Small intestine (tissue), 16 donors: ENCODE results near the gene HADHA. TPM values are rescaled to one million over a fixed set of nuclear protein-coding genes. Genes with fewer than 3 reads are reported as not detected.

Source experiments
- DNase-seq, 2 donors: peaks; one replicate each; pipeline versions ENCODE4 v3.0.0 to v3.0.0-alpha.2; 2013
- FAIRE-seq: peaks from 2 replicates; lab custom pipeline; 2012; peaks lifted over from hg19 to GRCh38; lab: Jason Lieb, UNC
- H3K27ac ChIP-seq, 3 donors: one replicate each; pipeline ENCODE4 v1.5.1; 2013; ENCODE audit warnings: low read length in 2 of 3, mild to moderate bottlenecking in 2 of 3, control low read depth in 1 of 3, inconsistent platforms in 1 of 3, low read depth in 1 of 3, moderate library complexity in 1 of 3
- H3K27me3 ChIP-seq, 3 donors: one replicate each; pipeline ENCODE4 v1.6.1; 2013; ENCODE audit warnings: low read length in 3 of 3, inconsistent platforms in 1 of 3; ENCODE audit not compliant: control insufficient read depth in 3 of 3, insufficient read depth in 3 of 3
- H3K36me3 ChIP-seq, 3 donors: one replicate each; pipeline ENCODE4 v1.6.1; 2013; ENCODE audit warnings: low read length in 3 of 3, inconsistent platforms in 1 of 3, low read depth in 1 of 3, mild to moderate bottlenecking in 1 of 3, moderate library complexity in 1 of 3; ENCODE audit not compliant: control insufficient read depth in 3 of 3, insufficient read depth in 2 of 3
- H3K4me1 ChIP-seq, 3 donors: one replicate each; pipeline ENCODE4 v1.6.1; 2013; ENCODE audit warnings: low read length in 2 of 3, inconsistent platforms in 1 of 3, low read depth in 1 of 3, mild to moderate bottlenecking in 1 of 3, moderate library complexity in 1 of 3; ENCODE audit not compliant: control insufficient read depth in 3 of 3, insufficient read depth in 2 of 3
- H3K4me3 ChIP-seq, 3 donors: one replicate each; pipeline ENCODE4 v1.5.1; 2013; ENCODE audit warnings: low read length in 3 of 3, control low read depth in 1 of 3, inconsistent platforms in 1 of 3, low read depth in 1 of 3, mild to moderate bottlenecking in 1 of 3, moderate library complexity in 1 of 3
- H3K9me3 ChIP-seq, 2 donors: one replicate each; pipeline ENCODE4 v1.6.1; 2013; ENCODE audit warnings: low read depth in 1 of 2, low read length in 1 of 2; ENCODE audit not compliant: control insufficient read depth in 2 of 2, insufficient read depth in 1 of 2
- WGBS, 3 donors: extraction: QIAGEN DNeasy Blood & Tissue Kit; methylation state at CpG; one replicate each; pipeline ENCODE4 v1.1.7; 2013; 5-methylcytosine and 5-hydroxymethylcytosine counted together
- long read RNA-seq, 10 donors: transcript quantifications; one replicate each; lab custom pipeline, GENCODE V29; 2026
- polyA plus RNA-seq, 4 donors: library from polyadenylated mRNA; stranded (reverse) in 3 of 4; unstranded in 1 of 4; fragments of 200-250 nt in 3 of 4; fragments of 120-200 nt in 1 of 4; gene quantifications; one replicate each; pipeline versions ENCODE4 v1.2.1 to v1.2.3, GENCODE V29; 2013
- donor health status: healthy with polysubstance abuse.
- donor health status: control.
- donor health status: control.
- donor health status: Bipolar disorder and iron deficiency.
- donor health status: healthy.

The HADHA gene
- polyA plus RNA-seq: 100 to 1,000 TPM; 145 to 217 (median 189) TPM
- long read RNA-seq, donor 1: 0 reads
- long read RNA-seq, donor 2, transcript HADHA-201 (20 exons, 3,037 nt): major isoform, 25 of 69 reads
- long read RNA-seq, donor 2, partial matches to known transcripts: 33 of 69 reads
- long read RNA-seq, donor 2, other reads (novel, unspliced or antisense): 10 of 69 reads
- long read RNA-seq, donor 3, transcript HADHA-201 (20 exons, 3,037 nt): major isoform, 6 of 60 reads
- long read RNA-seq, donor 3, partial matches to known transcripts: 54 of 60 reads
- long read RNA-seq, donor 3, other reads (novel, unspliced or antisense): 0 of 60 reads
- long read RNA-seq, donor 4, partial matches to known transcripts: 0 of 1 reads
- long read RNA-seq, donor 4, other reads (novel, unspliced or antisense): 0 of 1 reads
- long read RNA-seq, donor 5, transcript HADHA-201 (20 exons, 3,037 nt): major isoform, 6 of 15 reads
- long read RNA-seq, donor 5, partial matches to known transcripts: 9 of 15 reads
- long read RNA-seq, donor 5, other reads (novel, unspliced or antisense): 0 of 15 reads
- long read RNA-seq, donor 6, transcript HADHA-201 (20 exons, 3,037 nt): major isoform, 30 of 68 reads
- long read RNA-seq, donor 6, partial matches to known transcripts: 34 of 68 reads
- long read RNA-seq, donor 6, other reads (novel, unspliced or antisense): 0 of 68 reads
- long read RNA-seq, donor 7: 0 reads
- long read RNA-seq, donor 8, partial matches to known transcripts: 0 of 2 reads
- long read RNA-seq, donor 8, other reads (novel, unspliced or antisense): 0 of 2 reads
- long read RNA-seq, donor 9, partial matches to known transcripts: 18 of 22 reads
- long read RNA-seq, donor 9, other reads (novel, unspliced or antisense): 0 of 22 reads
- long read RNA-seq, donor 10, transcript HADHA-201 (20 exons, 3,037 nt): major isoform, 33 of 112 reads
- long read RNA-seq, donor 10, partial matches to known transcripts: 79 of 112 reads
- long read RNA-seq, donor 10, other reads (novel, unspliced or antisense): 0 of 112 reads

GRCh38 chr2:26244309-26245230 lies at the start of gene HADHA, which contains the start of gene HADHB:
TSS of gene HADHA (minus strand) at chr2:26244632. CDS start at chr2:26244596, 36 bp downstream.
TSS of gene HADHB (plus strand) at chr2:26244939. CDS start at chr2:26254255, 9,316 bp downstream.
- H3K9me3 ChIP-seq: no peaks in the 10 kb centered on the region
- DNase-seq: peak; percentile 94 to 96
- FAIRE-seq: no peak
- 0 to 1% (median 0%) methylated on average over 55 to 63 of the region's 63 CpGs for WGBS, 3 donors
- peak within 1 kb of the TSS; percentile 98 for H3K27ac ChIP-seq
- peaks cover 0 to 2% (median 0%) of the 10 kb centered on the region in 3 donors for H3K36me3 ChIP-seq
- no peaks in the 10 kb centered on the region for H3K27me3 ChIP-seq
- peaks cover 5 to 17% (median 5%) of the 10 kb centered on the region in 3 donors for H3K4me1 ChIP-seq
- H3K4me3 ChIP-seq: peak within 1 kb of the TSS; percentile 85 to 98 (median 97)

- 69 to 74% (median 70%) methylated on average over 6 of the region's 6 CpGs for WGBS, 3 donors
- H3K36me3 ChIP-seq: peaks cover 3 to 7% (median 4%) of the 10 kb centered on the region in 3 donors
- H3K9me3 ChIP-seq: no peaks in the 10 kb centered on the region
- peaks cover 0 to 25% (median 0%) of the 10 kb centered on the region in 3 donors for H3K27me3 ChIP-seq
- no peak overlapping the region for H3K4me3 ChIP-seq
- H3K4me1 ChIP-seq: no peaks in the 10 kb centered on the region
- no peak overlapping the region for H3K27ac ChIP-seq
- no peak for DNase-seq
- no peak for FAIRE-seq
These were observed 48.2 kb upstream of the HADHA start for GRCh38 chr2:26292646-26293045.

GRCh38 chr2:26290001-26290400 lies 45.6 kb upstream of the HADHA start:
- peaks cover 0 to 3% (median 0%) of the 10 kb centered on the region in 3 donors for H3K4me1 ChIP-seq
- no peak for FAIRE-seq
- 44 to 70% (median 50%) methylated on average over 1 of the region's 1 CpG for WGBS, 3 donors
- no peak overlapping the region for H3K4me3 ChIP-seq
- no peaks in the 10 kb centered on the region for H3K9me3 ChIP-seq
- peaks cover 0 to 2% (median 0%) of the 10 kb centered on the region in 3 donors for H3K27me3 ChIP-seq
- no peak overlapping the region for H3K27ac ChIP-seq
- H3K36me3 ChIP-seq: peaks cover 6 to 22% (median 10%) of the 10 kb centered on the region in 3 donors
- DNase-seq: no peak

GRCh38 chr2:26285931-26286330 lies 41.5 kb upstream of the HADHA start:
- H3K27me3 ChIP-seq: no peaks in the 10 kb centered on the region
- peaks cover 4 to 6% (median 4%) of the 10 kb centered on the region in 3 donors for H3K4me1 ChIP-seq
- 95 to 97% (median 95%) methylated on average over 3 of the region's 3 CpGs for WGBS, 3 donors
- DNase-seq (no peak), FAIRE-seq (no peak)
- H3K9me3 ChIP-seq: no peaks in the 10 kb centered on the region
- no peak overlapping the region for H3K27ac ChIP-seq
- no peak overlapping the region for H3K4me3 ChIP-seq
- peaks cover 6 to 36% (median 12%) of the 10 kb centered on the region in 3 donors for H3K36me3 ChIP-seq

GRCh38 chr2:26284132-26284531 lies 39.7 kb upstream of the HADHA start:
- Histone ChIP-seq H3K9me3 (no peaks in the 10 kb centered on the region), H3K27ac (peak overlapping the region; percentile 1 to 55 (median 22)), H3K27me3 (no peaks in the 10 kb centered on the region), H3K4me3 (no peak overlapping the region), H3K4me1 (peaks cover 4 to 9% (median 4%) of the 10 kb centered on the region in 3 donors), H3K36me3 (peaks cover 6 to 47% (median 14%) of the 10 kb centered on the region in 3 donors)
- FAIRE-seq (no peak), DNase-seq (peak; percentile 9 to 78)
- WGBS, 3 donors: 43 to 84% (median 58%) methylated on average over 3 of the region's 3 CpGs

- 11 to 63% (median 35%) methylated on average over 2 of the region's 2 CpGs for WGBS, 3 donors
- H3K36me3 ChIP-seq: peaks cover 6 to 50% (median 16%) of the 10 kb centered on the region in 3 donors
These were observed 39.2 kb upstream of the HADHA start for GRCh38 chr2:26283606-26284005.

GRCh38 chr2:26281226-26281625 lies 36.8 kb upstream of the HADHA start:
- H3K27ac ChIP-seq: no peak overlapping the region
- no peaks in the 10 kb centered on the region for H3K9me3 ChIP-seq
- no peaks in the 10 kb centered on the region for H3K27me3 ChIP-seq
- WGBS, 3 donors: 14 to 63% (median 42%) methylated on average over 2 of the region's 2 CpGs
- H3K4me1 ChIP-seq: peaks cover 4 to 10% (median 4%) of the 10 kb centered on the region in 3 donors
- H3K36me3 ChIP-seq: peaks cover 0 to 43% (median 12%) of the 10 kb centered on the region in 3 donors
- no peak overlapping the region for H3K4me3 ChIP-seq
- DNase-seq (peak; percentile 6 to 96), FAIRE-seq (no peak)

More at GRCh38 chr2:26283606-26284005, 39.2 kb upstream of the HADHA start:
- Histone ChIP-seq H3K27me3 (no peaks in the 10 kb centered on the region), H3K27ac (peak overlapping the region in 2 of 3 donors; percentile 22 to 32), H3K9me3 (no peaks in the 10 kb centered on the region), H3K4me3 (no peak overlapping the region), H3K4me1 (peaks cover 4 to 9% (median 4%) of the 10 kb centered on the region in 3 donors)
- FAIRE-seq (peak; percentile 86), DNase-seq (peak; percentile 81 to 97)
